Measurements from ENCODE around the gene SORCS2. TPM values are rescaled to one million over a fixed set of nuclear protein-coding genes. Genes with fewer than 3 reads are reported as not detected.

Gene SORCS2
- total and polyA plus RNA-seq, 2 donors (not counting 1 experiment from before 2014, with no cell fraction given), result not detected

DNA sequence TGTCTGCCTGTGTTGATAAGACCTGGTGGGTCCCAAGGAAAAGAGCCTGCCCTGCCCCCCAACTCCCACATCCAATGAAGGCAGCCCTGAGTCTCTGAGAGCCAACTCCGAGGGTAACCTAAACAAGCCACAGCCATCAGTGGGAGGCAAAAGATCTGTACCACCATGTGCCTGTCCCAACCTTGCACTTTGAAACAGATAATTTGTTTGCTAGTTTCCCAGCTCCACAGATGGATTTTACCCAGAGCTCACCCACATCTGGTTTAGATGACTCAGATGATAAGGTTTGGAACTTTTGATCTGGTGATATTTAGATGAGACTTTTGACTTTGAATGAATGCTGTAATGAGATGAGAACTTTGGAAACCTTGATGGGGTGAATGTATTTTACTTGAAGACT is 488.4 kb downstream of the SORCS2 start:
- Mint-ChIP-seq H3K9me3 (ENCODE audit: insufficient read depth) (no peaks in the 10 kb centered on the region), H3K4me3 (no peak overlapping the region), H3K27me3 (no peaks in the 10 kb centered on the region), H3K27ac (no peak overlapping the region), H3K4me1 (no peaks in the 10 kb centered on the region)
- no peak for TF ChIP-seq EZH2 (IDR thresholded peaks at IDR 0.05; ENCODE audit: borderline replicate concordance, insufficient read depth, low read depth, low read length, poor library complexity, severe bottlenecking)
- no peak overlapping the region for H3K4me2 ChIP-seq (replicated peaks; ENCODE audit: low read depth, low read length, poor library complexity, severe bottlenecking)
- no peaks in the 10 kb centered on the region for H4K20me1 ChIP-seq (ENCODE audit: control insufficient read depth, insufficient read depth, low read length, poor library complexity, severe bottlenecking)
- no peak overlapping the region for H3K27ac ChIP-seq (ENCODE audit: low read length in 2 of 2)
- H3K79me2 ChIP-seq (ENCODE audit: control insufficient read depth, insufficient read depth, low read length), result no peaks in the 10 kb centered on the region
- intact Hi-C loops (cut with micrococcal nuclease), result no loop called here
- H3K4me1 ChIP-seq (ENCODE audit: control insufficient read depth in 2 of 2, insufficient read depth in 2 of 2, low read length in 2 of 2), result no peaks in the 10 kb centered on the region
- H3K27me3 ChIP-seq (replicated peaks in 1 of 4; ENCODE audit: control extremely low read depth in 1 of 4, control insufficient read depth in 3 of 4, insufficient read depth in 4 of 4, low read length in 3 of 4), result no peaks in the 10 kb centered on the region
- no peaks in the 10 kb centered on the region for H3K36me3 ChIP-seq (replicated peaks in 1 of 2; ENCODE audit: control extremely low read depth in 1 of 2, control insufficient read depth in 1 of 2, extremely low read depth in 1 of 2, insufficient read depth in 2 of 2, low read length in 1 of 2)
- WGBS (ENCODE audit: insufficient coverage), result 88% methylated on average over 1 of the region's 1 CpG
- POLR2A ChIA-PET, result no interaction called here
- H3K9ac ChIP-seq (ENCODE audit: low read length), result no peak overlapping the region
- DNase-seq (no peak), ATAC-seq (ENCODE audit: low read depth) (no peak)
- no peak overlapping the region for H3K4me3 ChIP-seq (ENCODE audit: control extremely low read depth in 1 of 5, extremely low read depth in 1 of 5, insufficient read depth in 1 of 5, low read depth in 2 of 5, low read length in 4 of 5)
- H2AFZ ChIP-seq (ENCODE audit: insufficient read depth, low read depth, low read length, poor library complexity, severe bottlenecking), result no peak overlapping the region
- CTCF ChIA-PET, result no interaction called here
- peaks cover 0 to 19% (median 0%) of the 10 kb centered on the region in 3 donors for H3K9me3 ChIP-seq (ENCODE audit: control extremely low read depth in 1 of 3, control insufficient read depth in 2 of 3, insufficient read depth in 1 of 3, low read length in 2 of 3)

DNA sequence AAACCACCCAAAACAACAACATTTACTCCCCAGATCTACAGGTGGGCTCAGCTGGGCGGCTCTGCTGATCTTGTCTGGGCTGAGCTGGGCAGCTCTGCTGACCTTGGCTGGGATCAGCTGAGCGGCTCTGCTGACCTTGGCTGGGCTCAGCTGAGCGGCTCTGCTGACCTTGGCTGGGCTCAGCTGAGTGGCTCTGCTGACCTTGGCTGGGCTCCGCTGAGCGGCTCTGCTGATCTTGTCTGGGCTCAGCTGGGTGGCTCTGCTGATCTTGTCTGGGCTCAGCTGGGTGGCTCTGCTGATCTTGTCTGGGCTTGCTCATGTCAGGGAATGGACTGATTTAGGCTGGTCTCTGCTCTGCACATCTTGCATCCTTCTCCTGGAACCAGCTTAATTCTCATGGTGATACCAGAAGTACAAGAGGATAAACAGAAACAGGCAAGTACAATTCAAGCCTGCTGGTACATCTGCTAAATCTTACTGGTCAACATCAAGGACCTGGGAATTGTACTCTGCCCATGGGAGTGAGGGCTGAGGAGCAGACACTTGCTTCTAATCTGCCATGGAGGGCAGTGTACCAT is 490.9 kb downstream of the SORCS2 start:
- H3K36me3 ChIP-seq (replicated peaks in 1 of 2; ENCODE audit: control extremely low read depth in 1 of 2, control insufficient read depth in 1 of 2, extremely low read depth in 1 of 2, insufficient read depth in 2 of 2, low read length in 1 of 2), result no peaks in the 10 kb centered on the region

More for the DNA sequence above, 490.9 kb downstream of the SORCS2 start:
- H3K27ac ChIP-seq (ENCODE audit: low read length in 2 of 2), result no peak overlapping the region
- no peak overlapping the region for H3K4me2 ChIP-seq (replicated peaks; ENCODE audit: low read depth, low read length, poor library complexity, severe bottlenecking)
- no peaks in the 10 kb centered on the region for H3K4me1 ChIP-seq (ENCODE audit: control insufficient read depth in 2 of 2, insufficient read depth in 2 of 2, low read length in 2 of 2)
- no peaks in the 10 kb centered on the region for H3K9me3 Mint-ChIP-seq (ENCODE audit: insufficient read depth)
- WGBS (ENCODE audit: insufficient coverage), result 93% methylated on average over 5 of the region's 5 CpGs
- POLR2A ChIA-PET, result no interaction called here
- CTCF ChIA-PET, result no interaction called here
- intact Hi-C loops (cut with micrococcal nuclease), result no loop called here
- DNase-seq, result no peak
- no peaks in the 10 kb centered on the region for H4K20me1 ChIP-seq (ENCODE audit: control insufficient read depth, insufficient read depth, low read length, poor library complexity, severe bottlenecking)
- H3K4me3 ChIP-seq (ENCODE audit: control extremely low read depth in 1 of 5, extremely low read depth in 1 of 5, insufficient read depth in 1 of 5, low read depth in 2 of 5, low read length in 4 of 5), result no peak overlapping the region
- no peaks in the 10 kb centered on the region for H3K27me3 Mint-ChIP-seq
- peaks cover 0 to 20% (median 0%) of the 10 kb centered on the region in 3 donors for H3K9me3 ChIP-seq (ENCODE audit: control extremely low read depth in 1 of 3, control insufficient read depth in 2 of 3, insufficient read depth in 1 of 3, low read length in 2 of 3)
- H3K4me3 Mint-ChIP-seq, result no peak overlapping the region
- no peaks in the 10 kb centered on the region for H3K4me1 Mint-ChIP-seq
- H2AFZ ChIP-seq (ENCODE audit: insufficient read depth, low read depth, low read length, poor library complexity, severe bottlenecking), result no peak overlapping the region
- no peak for ATAC-seq (ENCODE audit: low read depth)
- no peak overlapping the region for H3K9ac ChIP-seq (ENCODE audit: low read length)
- H3K27me3 ChIP-seq (replicated peaks in 1 of 4; ENCODE audit: control extremely low read depth in 1 of 4, control insufficient read depth in 3 of 4, insufficient read depth in 4 of 4, low read length in 3 of 4), result no peaks in the 10 kb centered on the region
- no peak for TF ChIP-seq EZH2 (IDR thresholded peaks at IDR 0.05; ENCODE audit: borderline replicate concordance, insufficient read depth, low read depth, low read length, poor library complexity, severe bottlenecking)
- TF ChIP-seq, protein P1, sequence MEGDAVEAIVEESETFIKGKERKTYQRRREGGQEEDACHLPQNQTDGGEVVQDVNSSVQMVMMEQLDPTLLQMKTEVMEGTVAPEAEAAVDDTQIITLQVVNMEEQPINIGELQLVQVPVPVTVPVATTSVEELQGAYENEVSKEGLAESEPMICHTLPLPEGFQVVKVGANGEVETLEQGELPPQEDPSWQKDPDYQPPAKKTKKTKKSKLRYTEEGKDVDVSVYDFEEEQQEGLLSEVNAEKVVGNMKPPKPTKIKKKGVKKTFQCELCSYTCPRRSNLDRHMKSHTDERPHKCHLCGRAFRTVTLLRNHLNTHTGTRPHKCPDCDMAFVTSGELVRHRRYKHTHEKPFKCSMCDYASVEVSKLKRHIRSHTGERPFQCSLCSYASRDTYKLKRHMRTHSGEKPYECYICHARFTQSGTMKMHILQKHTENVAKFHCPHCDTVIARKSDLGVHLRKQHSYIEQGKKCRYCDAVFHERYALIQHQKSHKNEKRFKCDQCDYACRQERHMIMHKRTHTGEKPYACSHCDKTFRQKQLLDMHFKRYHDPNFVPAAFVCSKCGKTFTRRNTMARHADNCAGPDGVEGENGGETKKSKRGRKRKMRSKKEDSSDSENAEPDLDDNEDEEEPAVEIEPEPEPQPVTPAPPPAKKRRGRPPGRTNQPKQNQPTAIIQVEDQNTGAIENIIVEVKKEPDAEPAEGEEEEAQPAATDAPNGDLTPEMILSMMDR (IDR thresholded peaks at IDR 0.05), result no peak
- no peaks in the 10 kb centered on the region for H3K79me2 ChIP-seq (ENCODE audit: control insufficient read depth, insufficient read depth, low read length)
- no peak overlapping the region for H3K27ac Mint-ChIP-seq
